ENCODE results near the gene TFR2.

GRCh38 chr7:100640517-100641440, 573 bp downstream of the TFR2 start:
- no peak for TF ChIP-seq CTCF (IDR thresholded peaks at IDR 0.05 in 8 of 11, conservative IDR thresholded peaks at IDR 0.05 in 3 of 11)
- no peak for TF ChIP-seq POLR2A (IDR thresholded peaks at IDR 0.05)
- no peak for TF ChIP-seq POLR2AphosphoS5 (IDR thresholded peaks at IDR 0.05)
